GOT3 (cell line): ENCODE results near the gene MYEF2.

Experiments used
- DNase-seq: peaks from one replicate; lab custom pipeline; 2025; ENCODE audit warnings: mixed read lengths; lab: John Stamatoyannopoulos, UW

The MYEF2 gene

GRCh38 chr15:48086576-48086975 lies 91.5 kb downstream of the MYEF2 start:
- no peak for DNase-seq

- DNase-seq, result no peak
Observed at GRCh38 chr15:48086133-48086532, 92.0 kb downstream of the MYEF2 start.

GRCh38 chr15:48085591-48085930 lies 92.5 kb downstream of the MYEF2 start:
- DNase-seq, result no peak

GRCh38 chr15:48084759-48085590 lies 93.1 kb downstream of the MYEF2 start:
- DNase-seq, result no peak
